Inflammatory macrophage treated with lipopolysaccharide for 1 hour (primary cell): ENCODE data around the gene CDKAL1.
"Not testable (repeated sequence)": the region's sequence is repeated elsewhere in the genome, so short reads cannot be mapped to it uniquely, and the experiment has no call there.

ENCODE experiments used
- DNase-seq, 2 donors: peaks; one replicate each; pipeline ENCODE4 v3.0.0-alpha.2; 2020 to 2022

CDKAL1 gene

GRCh38 chr6:21045135-21045700, 511.0 kb downstream of the CDKAL1 start:
- DNase-seq, result no peak

DNA sequence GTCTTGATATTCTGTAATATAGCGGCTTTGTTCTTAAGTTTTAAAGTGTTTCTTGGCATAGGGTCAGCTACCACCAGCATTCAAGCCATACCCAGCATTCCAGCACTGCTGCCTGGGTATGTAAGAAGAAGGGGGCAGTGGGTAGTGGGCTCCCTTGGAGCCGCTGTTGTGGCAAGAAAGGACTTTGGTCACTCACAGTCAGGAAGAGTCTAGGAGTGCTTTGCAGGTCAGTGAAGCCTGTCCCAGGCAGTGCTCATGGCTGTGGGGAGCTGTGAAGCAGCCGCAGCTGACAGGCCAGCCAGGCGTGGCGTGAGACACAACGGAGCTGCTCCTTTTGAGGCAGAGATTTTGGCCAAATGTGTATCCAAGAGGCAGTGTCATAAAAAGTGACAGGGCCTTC, 512.0 kb downstream of the CDKAL1 start:
- no peak for DNase-seq

GRCh38 chr6:21048047-21048446, 513.8 kb downstream of the CDKAL1 start:
- DNase-seq, result no peak

- DNase-seq, result no peak
These were observed 514.9 kb downstream of the CDKAL1 start for GRCh38 chr6:21049148-21049547.

DNA sequence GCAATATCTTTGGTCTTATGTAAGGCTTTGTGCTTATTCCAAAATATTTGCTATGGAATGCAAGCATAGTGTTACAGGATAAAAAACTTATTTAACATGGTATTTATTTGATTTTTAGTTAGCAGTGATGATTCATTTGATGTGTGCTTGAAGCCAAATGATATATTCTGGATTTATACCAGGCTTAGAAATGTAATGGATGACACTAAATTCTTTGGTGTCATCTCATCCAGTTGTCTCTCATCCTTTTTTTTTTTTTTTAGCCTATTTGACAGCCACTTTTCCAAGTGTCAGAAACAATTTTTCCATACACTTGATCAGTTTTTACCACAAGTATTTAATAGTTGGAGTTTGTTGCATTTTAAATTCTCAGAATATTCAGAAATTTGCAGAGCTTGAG, 515.3 kb downstream of the CDKAL1 start:
- no peak for DNase-seq

DNA sequence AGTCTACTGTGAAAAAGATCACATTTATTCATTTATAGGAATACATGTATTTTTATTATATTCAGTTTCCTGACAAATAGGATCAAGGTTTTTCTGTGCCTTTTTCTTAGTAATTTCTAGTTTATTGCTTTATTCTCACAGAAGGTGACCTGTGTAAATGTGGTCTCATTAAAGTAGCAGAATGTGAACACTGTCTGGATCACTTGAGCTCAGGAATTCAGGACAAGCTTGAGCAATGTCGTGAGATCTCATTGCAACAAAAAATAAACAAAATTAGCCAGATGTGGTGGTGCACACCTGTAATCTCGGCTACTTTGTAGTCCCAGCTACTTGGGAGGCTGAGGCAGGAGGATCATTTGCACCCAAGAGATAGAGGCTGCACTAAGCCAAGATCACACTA, 516.7 kb downstream of the CDKAL1 start:
- DNase-seq, result no peak

DNA sequence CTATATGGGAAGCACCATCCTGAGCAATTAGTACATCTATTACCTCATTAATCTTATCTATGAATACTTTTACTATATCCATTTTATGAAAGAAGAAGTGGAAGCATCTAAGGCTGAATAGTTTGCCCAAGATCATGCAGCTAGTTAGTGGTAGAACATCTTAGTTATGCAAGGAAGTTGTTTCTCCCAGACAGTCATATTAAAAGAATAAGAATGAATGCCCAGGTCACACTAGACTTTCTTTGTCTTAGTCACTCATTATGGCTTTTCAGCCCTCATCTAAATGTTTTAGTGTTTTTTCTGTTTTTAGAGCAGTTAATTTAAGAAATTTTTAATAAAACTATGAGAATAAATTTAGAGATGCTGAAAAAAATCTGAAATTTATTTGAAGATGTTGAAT, 517.5 kb downstream of the CDKAL1 start:
- DNase-seq, result no peak

DNA sequence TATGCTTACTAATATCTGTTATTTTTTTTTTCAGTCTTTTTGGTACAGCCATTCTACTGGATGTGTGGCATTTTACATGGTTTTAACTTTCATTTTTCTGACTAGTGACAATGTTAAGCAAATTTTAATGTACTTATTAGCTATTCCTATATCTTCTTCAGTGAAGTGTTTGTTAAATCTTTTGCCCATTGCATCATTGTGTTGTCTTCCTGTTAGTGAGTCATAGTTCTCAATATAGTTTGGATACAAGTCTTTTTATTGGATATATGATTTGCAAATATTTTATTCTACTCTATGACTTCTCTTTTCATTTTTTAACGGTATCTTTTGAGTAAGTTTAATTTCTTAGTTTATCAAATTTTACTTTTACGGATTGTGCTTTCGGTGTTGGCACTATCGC, 519.4 kb downstream of the CDKAL1 start:
- DNase-seq, result peak in 1 of 2 donors; percentile 12

- not testable (repeated sequence) for DNase-seq
These were observed 521.2 kb downstream of the CDKAL1 start for GRCh38 chr6:21055480-21055879.

- no peak for DNase-seq
These were observed 527.6 kb downstream of the CDKAL1 start for GRCh38 chr6:21061892-21062291.

GRCh38 chr6:21064756-21065340, 530.6 kb downstream of the CDKAL1 start:
- no peak for DNase-seq

- no peak for DNase-seq
These were observed 533.3 kb downstream of the CDKAL1 start for GRCh38 chr6:21067521-21067920.

- DNase-seq, result no peak
These were observed 536.4 kb downstream of the CDKAL1 start for GRCh38 chr6:21070620-21071019.

DNA sequence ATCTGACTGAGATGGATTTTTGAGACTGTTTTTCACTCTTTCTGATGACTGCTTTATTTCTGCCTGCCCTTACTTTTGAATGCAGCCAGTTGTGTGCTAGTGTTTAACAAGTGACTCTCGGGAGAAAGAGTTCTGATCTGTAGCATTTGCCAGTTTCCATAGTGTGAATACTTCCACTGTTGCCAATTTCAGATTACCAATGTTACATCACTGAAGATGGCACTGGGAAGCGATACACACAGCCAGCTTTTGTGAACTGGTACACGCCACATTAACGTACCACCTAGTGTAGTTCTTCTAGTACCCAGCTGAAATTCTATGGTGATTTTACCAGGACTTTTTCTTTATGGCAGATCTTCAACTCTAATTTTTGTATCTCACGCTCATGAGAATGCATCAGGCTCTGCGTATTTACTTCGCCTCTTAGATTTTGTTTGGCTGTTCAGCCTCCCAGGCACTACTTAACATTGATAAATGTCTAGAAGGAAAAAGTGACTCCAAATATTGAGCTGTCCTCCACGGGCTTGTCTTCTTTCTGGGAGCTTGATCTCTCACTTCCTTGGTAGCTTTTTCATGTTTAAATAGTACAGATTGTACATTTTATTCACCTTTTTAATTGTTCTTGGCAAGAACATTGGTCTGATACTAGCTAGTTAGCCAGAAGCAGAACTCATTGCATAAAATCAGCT, 537.7 kb downstream of the CDKAL1 start:
- no peak for DNase-seq

- DNase-seq, result no peak
These were observed 539.1 kb downstream of the CDKAL1 start for GRCh38 chr6:21073318-21073839.

GRCh38 chr6:21074484-21074883, 540.2 kb downstream of the CDKAL1 start:
- DNase-seq, result no peak

- no peak for DNase-seq
These were observed 541.7 kb downstream of the CDKAL1 start for GRCh38 chr6:21075986-21076385.

GRCh38 chr6:21078497-21078896, 544.2 kb downstream of the CDKAL1 start:
- DNase-seq, result no peak

- no peak for DNase-seq
These were observed 545.3 kb downstream of the CDKAL1 start for GRCh38 chr6:21079468-21080048.

DNA sequence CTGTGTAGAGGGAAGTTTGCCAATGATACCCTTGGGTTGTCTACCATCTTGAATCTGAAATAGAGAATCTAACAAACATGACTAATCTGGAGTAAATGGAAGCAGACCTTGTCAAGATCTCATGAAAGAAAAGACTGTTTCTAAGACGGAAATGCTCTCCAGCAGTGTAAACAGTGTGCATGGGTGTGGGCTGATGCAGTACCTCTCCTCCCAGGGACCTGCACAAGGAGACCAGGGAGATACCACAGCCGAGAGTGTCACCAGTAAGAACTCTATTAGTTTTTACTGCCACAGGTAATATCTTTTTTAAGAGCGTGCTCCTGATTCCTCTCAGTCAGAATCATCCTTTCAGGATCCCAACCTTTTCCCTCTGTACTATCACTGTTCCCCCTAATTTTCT, 546.0 kb downstream of the CDKAL1 start:
- no peak for DNase-seq

GRCh38 chr6:21082091-21082490, 547.8 kb downstream of the CDKAL1 start:
- DNase-seq, result no peak

GRCh38 chr6:21083708-21084107, 549.5 kb downstream of the CDKAL1 start:
- no peak for DNase-seq

DNA sequence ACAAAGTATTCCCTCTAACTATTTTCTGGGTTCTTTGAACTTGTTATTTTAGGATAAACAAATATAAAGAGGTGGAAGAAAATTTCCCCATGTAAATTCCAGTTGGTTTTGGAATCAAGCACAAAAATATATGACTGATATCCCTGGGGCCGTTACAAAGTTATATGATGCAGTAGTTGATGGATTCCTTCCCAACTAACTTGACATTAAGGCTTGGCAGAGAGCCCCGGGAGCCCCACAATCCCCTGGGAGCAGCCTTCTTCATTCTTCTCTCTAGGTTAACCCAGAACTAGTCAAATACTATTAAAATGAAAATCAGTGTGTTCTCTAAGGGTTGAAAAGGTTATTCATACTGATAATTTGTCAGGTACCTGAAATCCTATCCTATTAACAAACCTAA, 550.4 kb downstream of the CDKAL1 start:
- DNase-seq, result no peak

- peak; percentile 14 to 40 for DNase-seq
These were observed 551.0 kb downstream of the CDKAL1 start for GRCh38 chr6:21085211-21085610.
